Dendritic cell treated with granulocyte-macrophage colony-stimulating factor and Interleukin-4, amounts not matched to agents 40 ng/mL and 50 ng/mL, for 4 days (primary cell): Measurements from ENCODE around the gene HS3ST5.

Experiments used
- H3K27ac Mint-ChIP-seq: one replicate; pipeline ENCODE4 v1.8.0; 2022; ENCODE audit warnings: mild to moderate bottlenecking, mixed read lengths
- H3K27me3 Mint-ChIP-seq: one replicate; pipeline ENCODE4 v1.8.0; 2022; ENCODE audit warnings: mild to moderate bottlenecking, mixed read lengths
- H3K36me3 Mint-ChIP-seq: one replicate; pipeline ENCODE4 v1.8.0; 2022; ENCODE audit warnings: low read depth, mixed read lengths
- H3K4me1 Mint-ChIP-seq: one replicate; pipeline ENCODE4 v1.8.0; 2022; ENCODE audit warnings: low read depth, mixed read lengths
- H3K4me3 Mint-ChIP-seq: one replicate; pipeline ENCODE4 v1.8.0; 2022; ENCODE audit warnings: mild to moderate bottlenecking, moderate library complexity, mixed read lengths
- H3K9me3 Mint-ChIP-seq: one replicate; pipeline ENCODE4 v1.8.0; 2022; ENCODE audit warnings: mixed read lengths
- intact Hi-C: fragments of 100-400 bp; cut with micrococcal nuclease; formaldehyde crosslinking; loops from one replicate; pipeline ENCODE4 v1.15.0; 2022

Gene HS3ST5

DNA sequence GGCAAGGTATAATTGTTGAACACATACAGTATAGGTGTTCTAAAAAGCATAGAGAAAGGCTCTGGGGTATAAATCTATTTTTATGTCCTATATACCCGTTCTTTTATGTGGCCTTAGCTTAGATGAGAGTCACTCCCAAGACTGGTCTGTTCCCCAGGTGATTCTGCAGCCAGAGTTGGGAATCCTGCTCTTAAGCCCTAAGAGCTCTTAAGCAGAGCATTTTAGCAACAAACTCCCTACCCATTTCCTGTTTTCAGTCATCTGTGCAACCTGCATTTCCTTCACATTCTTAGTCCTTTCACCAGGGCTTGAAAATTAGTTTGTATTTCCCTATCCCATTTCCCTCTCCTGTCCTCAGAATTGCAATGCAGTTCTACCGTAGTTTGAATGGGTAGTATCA is 166.1 kb downstream of the HS3ST5 start:
- Mint-ChIP-seq H3K4me3 (no peak overlapping the region), H3K9me3 (no peaks in the 10 kb centered on the region), H3K27me3 (no peaks in the 10 kb centered on the region), H3K27ac (no peak overlapping the region), H3K4me1 (no peaks in the 10 kb centered on the region), H3K36me3 (no peaks in the 10 kb centered on the region)
- intact Hi-C loops = no loop called here

DNA sequence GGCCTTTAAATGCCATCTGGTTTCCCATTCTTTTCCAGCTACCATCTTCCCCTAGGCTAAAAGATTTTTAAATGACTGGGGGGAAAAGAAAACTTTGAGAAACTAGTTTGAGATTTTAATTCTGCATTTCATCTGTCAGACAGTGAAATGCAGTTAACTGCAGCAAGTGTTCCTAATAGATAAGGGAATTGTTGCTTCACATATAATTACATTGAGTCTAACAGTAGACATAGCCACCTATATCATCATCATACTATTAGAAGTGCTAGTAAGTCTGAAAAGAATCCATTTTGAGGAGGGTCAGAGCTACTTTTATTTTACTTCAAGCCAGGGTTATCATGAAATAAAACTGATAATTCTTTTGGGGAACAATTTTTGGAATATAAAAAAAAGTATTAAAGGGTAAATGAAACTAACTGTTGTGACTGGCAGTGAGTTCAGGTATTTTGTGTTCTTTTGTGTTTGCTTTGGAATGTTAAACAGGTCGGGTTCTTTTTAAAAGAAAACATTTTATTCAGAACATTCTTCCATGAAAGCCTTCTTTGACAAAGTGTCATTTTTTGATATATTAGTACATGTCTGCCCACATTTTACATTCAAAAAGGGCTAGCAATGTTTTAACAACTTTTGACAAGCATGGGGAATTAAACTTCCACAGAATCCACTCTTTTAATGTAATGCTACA is 170.1 kb downstream of the HS3ST5 start:
- no peak overlapping the region for H3K27ac Mint-ChIP-seq
- no peaks in the 10 kb centered on the region for H3K9me3 Mint-ChIP-seq
- H3K4me3 Mint-ChIP-seq = no peak overlapping the region
- no peaks in the 10 kb centered on the region for H3K4me1 Mint-ChIP-seq
- H3K36me3 Mint-ChIP-seq = no peaks in the 10 kb centered on the region
- intact Hi-C loops = no loop called here
- no peaks in the 10 kb centered on the region for H3K27me3 Mint-ChIP-seq

DNA sequence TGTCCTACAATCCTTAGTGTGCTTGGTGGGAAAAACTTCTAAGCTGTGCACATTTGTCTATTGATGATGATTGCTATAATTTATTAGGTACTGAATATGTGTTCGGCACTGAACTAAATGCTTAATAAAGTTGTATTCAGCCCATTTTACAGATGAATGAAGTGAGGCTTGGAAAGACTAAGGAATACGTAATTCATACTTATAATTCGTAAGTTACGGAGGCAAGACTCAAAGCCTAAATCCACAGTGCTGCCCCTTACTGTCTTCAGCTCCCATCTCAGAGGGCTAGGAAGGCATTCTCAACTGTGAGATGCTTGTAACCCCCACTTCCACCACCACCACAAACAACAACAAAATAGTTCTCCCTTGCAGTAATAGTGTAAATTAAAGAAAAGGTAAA is 171.3 kb downstream of the HS3ST5 start:
- no peaks in the 10 kb centered on the region for H3K9me3 Mint-ChIP-seq
- no peaks in the 10 kb centered on the region for H3K36me3 Mint-ChIP-seq
- no peaks in the 10 kb centered on the region for H3K4me1 Mint-ChIP-seq
- H3K27me3 Mint-ChIP-seq = no peaks in the 10 kb centered on the region
- no peak overlapping the region for H3K27ac Mint-ChIP-seq
- H3K4me3 Mint-ChIP-seq = no peak overlapping the region
- intact Hi-C loops = no loop called here

DNA sequence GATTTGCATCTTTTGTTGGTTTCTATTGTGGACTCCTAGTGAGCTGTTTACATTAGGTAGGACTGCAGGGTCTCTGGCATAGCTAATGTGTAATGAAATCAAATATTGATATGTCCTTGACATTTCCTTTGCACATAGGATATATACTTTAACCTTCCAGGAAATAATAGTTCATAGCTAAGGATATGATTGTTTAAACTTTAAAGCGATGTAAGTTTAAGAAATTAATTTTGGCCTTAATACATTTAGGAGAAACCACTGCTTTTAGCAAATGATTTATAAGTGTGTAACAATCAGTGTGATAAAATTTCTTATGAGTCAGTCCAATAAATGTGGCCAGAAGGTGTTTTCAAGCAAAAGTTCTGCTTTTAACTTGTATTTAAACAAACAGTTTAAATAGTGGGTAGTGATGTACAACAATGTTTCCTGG is 171.8 kb downstream of the HS3ST5 start:
- no peak overlapping the region for H3K4me3 Mint-ChIP-seq
- H3K27me3 Mint-ChIP-seq = no peaks in the 10 kb centered on the region
- no peaks in the 10 kb centered on the region for H3K9me3 Mint-ChIP-seq
- intact Hi-C loops = no loop called here
- H3K4me1 Mint-ChIP-seq = no peaks in the 10 kb centered on the region
- no peaks in the 10 kb centered on the region for H3K36me3 Mint-ChIP-seq
- H3K27ac Mint-ChIP-seq = no peak overlapping the region

DNA sequence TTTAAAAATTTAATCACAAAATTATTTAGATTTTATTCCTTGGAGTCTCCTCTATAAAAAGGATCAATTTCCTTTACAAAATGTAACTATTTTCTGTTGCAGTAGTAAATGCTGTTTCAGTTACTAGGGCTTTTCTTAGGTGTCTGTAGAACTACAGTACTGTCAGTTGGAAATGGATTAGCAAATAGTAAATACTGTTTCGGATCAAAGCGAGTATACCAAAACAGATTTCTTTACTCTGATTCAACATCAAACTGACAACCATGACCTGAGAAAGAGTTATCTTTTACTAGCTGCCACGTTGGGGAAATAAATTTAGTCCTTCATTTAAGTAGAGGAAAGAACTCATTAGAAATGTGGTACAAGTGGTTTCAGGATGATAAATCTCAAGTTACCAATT is 172.5 kb downstream of the HS3ST5 start:
- Mint-ChIP-seq H3K4me1 (no peaks in the 10 kb centered on the region), H3K9me3 (no peaks in the 10 kb centered on the region)

DNA sequence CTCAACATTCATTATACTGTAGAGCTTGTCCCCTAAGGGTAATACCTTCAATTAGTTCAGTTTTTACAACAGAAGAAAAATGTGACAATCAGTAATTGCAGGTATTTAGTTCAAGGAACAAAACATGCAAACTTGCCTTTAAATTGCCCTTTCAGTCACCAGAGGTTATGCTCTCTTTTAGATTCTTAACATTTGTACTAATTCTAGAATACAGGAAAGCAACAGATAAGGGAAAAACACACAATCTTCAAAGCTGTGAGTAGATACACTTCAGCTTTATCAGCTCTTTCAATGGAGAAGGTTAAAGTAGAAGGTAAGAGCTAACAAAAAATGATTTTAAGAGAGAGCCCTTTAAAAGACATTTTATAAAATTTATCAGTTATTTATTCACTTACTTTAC is 173.1 kb downstream of the HS3ST5 start:
- no peaks in the 10 kb centered on the region for H3K9me3 Mint-ChIP-seq
- H3K4me1 Mint-ChIP-seq = no peaks in the 10 kb centered on the region
- no peaks in the 10 kb centered on the region for H3K36me3 Mint-ChIP-seq
- no peak overlapping the region for H3K27ac Mint-ChIP-seq
- no peak overlapping the region for H3K4me3 Mint-ChIP-seq
- H3K27me3 Mint-ChIP-seq = no peaks in the 10 kb centered on the region
- intact Hi-C loops = no loop called here

More for the DNA sequence above, 172.5 kb downstream of the HS3ST5 start:
- Mint-ChIP-seq H3K27me3 (no peaks in the 10 kb centered on the region), H3K27ac (no peak overlapping the region), H3K36me3 (no peaks in the 10 kb centered on the region), H3K4me3 (no peak overlapping the region)
- intact Hi-C loops = no loop called here

DNA sequence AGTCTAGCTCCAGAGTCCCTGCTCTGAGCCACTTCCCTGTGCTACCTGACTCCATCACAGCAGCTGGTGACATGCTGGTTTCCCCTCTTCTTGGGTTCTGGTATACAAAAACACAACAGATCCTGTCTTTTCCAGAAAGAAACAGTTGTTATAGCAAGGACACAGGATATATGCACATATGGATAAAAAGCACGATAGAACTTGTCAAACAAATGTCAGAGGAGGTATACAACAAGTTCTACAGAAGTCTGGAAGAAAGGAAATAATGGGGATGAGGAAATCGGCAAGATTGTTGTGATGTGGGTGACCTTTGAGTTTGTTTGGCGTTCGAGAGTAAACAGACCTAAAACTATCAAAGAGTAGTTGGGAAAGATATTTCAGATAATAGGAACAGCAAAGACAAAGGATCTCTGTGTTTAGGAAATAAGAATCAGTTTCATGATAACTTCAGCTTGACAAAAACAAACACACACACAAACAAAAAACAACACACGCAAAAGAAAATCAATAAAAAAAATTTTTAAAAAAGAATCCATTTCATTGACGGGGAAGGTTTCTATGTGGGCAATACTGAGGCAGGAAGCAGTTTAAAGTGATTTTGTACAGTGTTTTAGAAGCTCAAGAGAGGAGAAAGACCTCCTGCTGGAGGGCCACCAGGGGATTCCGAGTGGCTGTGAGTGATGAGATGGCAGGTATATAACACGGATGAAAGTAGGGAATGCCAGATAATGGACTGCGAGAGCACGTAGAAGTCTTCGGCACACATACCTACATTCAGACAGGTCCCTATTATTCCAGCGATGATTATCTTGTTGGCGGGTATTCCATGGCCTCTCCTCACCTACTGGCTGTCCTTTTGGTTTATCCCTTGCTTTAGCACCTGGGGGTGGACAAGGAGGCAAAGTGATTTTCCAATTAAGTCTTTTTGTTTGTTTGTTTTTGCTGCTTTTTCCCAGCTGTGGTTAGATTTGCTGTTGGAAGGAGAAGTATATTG is 174.9 kb downstream of the HS3ST5 start:
- no peaks in the 10 kb centered on the region for H3K9me3 Mint-ChIP-seq
- H3K4me1 Mint-ChIP-seq = no peaks in the 10 kb centered on the region
- intact Hi-C loops = no loop called here
- H3K4me3 Mint-ChIP-seq = no peak overlapping the region
- H3K27me3 Mint-ChIP-seq = no peaks in the 10 kb centered on the region
- H3K36me3 Mint-ChIP-seq = no peaks in the 10 kb centered on the region
- H3K27ac Mint-ChIP-seq = no peak overlapping the region

DNA sequence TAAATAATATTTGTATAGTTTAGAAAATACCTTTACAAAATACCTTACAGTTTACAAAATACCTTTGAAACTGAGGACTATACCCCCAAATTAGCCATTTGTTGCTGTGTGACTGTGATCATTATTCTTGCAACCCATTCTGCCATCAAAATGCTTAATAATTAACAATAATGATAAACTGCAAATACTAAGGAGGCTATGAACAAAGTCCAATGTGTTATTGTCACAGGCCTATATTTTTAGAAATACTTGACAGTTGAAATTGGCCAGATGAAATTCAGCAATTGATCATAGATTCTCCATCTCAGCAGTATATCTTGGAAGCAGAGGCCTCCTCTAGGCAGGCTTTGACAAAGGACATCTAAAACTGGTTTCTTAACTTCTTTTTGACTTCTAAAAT is 178.6 kb downstream of the HS3ST5 start:
- H3K27me3 Mint-ChIP-seq = no peaks in the 10 kb centered on the region
- H3K36me3 Mint-ChIP-seq = no peaks in the 10 kb centered on the region
- intact Hi-C loops = no loop called here
- H3K9me3 Mint-ChIP-seq = no peaks in the 10 kb centered on the region
- no peak overlapping the region for H3K27ac Mint-ChIP-seq
- no peaks in the 10 kb centered on the region for H3K4me1 Mint-ChIP-seq
- no peak overlapping the region for H3K4me3 Mint-ChIP-seq

DNA sequence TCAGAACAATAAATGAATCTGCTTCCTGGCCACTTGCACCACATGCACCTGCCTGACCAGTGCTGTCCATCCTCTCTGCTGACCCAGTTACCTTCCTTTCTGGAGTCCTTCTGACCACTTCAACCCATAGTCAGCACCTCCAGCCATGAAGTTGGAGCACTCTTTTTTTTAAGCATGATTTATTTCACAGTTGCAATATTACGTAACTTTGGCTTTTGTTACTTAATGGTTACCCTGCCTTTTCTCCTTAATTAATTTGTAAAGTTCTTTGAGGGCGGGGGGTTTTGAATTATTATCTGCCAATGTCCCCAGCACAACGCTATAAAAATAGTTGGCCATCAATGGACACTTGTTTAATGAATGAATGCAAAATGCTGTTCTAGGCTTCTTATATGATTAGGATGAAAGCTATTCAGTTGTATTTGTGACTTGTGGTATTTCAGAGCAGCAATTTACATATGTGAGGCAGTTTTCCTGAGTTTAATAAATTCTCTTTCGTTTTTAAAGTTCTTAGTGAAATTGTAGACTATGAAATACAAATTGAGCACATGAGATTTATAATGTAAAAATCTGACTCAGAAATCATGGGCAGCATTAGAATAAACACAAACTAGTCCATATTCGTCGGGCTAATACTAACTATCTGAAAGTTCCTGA is 180.0 kb downstream of the HS3ST5 start:
- intact Hi-C loops = no loop called here
- Mint-ChIP-seq H3K27ac (no peak overlapping the region), H3K4me1 (no peaks in the 10 kb centered on the region)

DNA sequence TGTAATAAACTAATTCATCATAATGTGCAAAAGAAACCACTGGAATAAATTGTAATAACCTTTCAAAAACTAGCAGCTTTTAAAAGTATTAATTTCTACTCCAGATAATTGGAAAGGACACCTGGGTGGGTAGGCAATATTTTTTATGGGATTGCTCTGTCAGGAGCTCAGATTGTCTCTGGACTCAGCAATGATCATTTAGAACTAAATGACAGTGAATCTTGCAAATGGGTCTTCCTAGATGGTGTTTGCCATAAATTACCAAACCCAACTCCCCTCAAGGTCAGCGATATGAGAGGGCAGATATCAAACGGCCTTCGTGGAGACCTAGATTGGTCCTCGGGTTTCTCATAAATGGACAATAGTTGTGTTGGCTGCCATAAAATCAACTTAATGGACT is 181.9 kb downstream of the HS3ST5 start:
- Mint-ChIP-seq H3K36me3 (no peaks in the 10 kb centered on the region), H3K4me3 (no peak overlapping the region), H3K27ac (no peak overlapping the region), H3K27me3 (no peaks in the 10 kb centered on the region), H3K9me3 (no peaks in the 10 kb centered on the region), H3K4me1 (no peaks in the 10 kb centered on the region)
- intact Hi-C loops = no loop called here

More for the DNA sequence above, 180.0 kb downstream of the HS3ST5 start:
- H3K4me3 Mint-ChIP-seq = no peak overlapping the region
- no peaks in the 10 kb centered on the region for H3K36me3 Mint-ChIP-seq
- H3K9me3 Mint-ChIP-seq = no peaks in the 10 kb centered on the region
- no peaks in the 10 kb centered on the region for H3K27me3 Mint-ChIP-seq

DNA sequence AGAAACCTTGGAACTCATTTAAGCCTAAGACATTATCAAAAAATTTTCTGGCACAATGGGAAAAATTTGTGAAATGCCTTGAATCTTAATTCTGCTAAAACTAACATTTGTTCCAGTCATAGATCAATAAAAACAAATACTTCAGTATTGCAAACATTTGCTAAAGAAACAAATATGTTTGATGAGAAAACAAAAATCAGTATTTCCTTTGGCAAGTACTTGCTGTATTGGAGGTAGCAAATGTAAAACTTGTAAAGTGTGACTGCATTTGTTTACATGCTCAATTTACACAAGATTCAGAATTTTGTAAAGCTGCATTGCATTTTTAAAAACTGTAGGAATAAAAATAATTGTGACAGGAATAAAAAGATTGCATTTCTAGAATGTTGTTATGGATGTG is 183.1 kb downstream of the HS3ST5 start:
- Mint-ChIP-seq H3K4me3 (no peak overlapping the region), H3K27ac (no peak overlapping the region), H3K36me3 (no peaks in the 10 kb centered on the region), H3K9me3 (no peaks in the 10 kb centered on the region), H3K4me1 (no peaks in the 10 kb centered on the region), H3K27me3 (no peaks in the 10 kb centered on the region)
- intact Hi-C loops = no loop called here

DNA sequence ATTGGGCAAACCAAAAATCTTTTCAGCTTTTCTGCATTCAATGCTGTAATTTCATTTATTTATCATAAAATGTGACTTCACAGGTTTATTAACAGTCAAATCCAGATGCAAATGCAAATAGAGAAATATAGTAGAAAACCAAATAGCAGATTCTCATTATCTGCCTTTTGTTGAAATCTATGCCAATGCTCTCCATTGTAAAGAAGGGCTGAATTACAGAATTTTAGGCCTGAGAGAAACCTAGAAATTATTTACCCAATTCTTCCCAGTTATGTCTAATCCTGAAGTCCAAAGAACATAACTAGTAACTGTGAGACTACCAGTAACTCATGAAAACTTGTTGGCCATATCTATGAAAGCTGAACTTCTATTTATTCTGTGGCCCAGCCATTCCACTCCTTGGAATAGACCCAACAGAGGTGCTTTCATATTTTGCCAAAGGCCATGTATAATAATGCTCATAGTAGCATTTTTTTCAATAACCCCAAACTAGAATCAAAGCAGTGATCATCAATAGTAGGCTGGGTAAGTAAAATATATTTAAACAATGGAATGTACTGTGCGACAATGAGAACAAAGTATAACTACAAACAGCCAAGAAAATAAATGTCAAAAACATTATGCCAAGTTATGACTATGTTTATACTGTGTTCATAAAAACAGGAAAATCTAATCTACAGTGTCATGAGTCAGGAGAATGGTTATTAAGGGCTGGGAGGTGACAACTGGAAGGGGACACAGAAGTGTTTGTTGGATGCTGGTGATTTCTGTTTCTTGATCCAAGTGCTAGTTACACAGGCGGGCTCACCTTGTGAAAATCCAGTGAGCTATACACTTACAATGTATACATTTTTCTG is 183.8 kb downstream of the HS3ST5 start:
- Mint-ChIP-seq H3K4me3 (no peak overlapping the region), H3K27me3 (no peaks in the 10 kb centered on the region), H3K27ac (no peak overlapping the region), H3K36me3 (no peaks in the 10 kb centered on the region), H3K4me1 (no peaks in the 10 kb centered on the region), H3K9me3 (no peaks in the 10 kb centered on the region)
- intact Hi-C loops = no loop called here

DNA sequence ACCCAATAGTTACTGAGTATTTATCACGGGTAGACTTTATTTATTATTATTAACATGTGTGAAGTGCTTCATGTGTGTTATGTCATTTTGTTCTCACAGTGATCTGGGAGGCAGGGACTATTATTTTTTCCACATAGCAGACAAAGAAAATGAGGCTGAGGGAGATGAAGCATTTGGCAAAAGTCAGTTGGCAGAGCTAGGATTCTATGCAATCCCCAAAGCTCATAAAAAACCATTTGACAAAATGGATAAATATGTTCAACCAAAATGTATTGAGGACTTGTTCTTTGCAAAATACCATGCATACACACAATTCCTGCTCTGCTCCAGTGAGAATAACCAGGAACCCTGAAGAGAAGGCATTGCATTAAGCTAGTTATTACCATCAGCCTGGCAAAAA is 184.4 kb downstream of the HS3ST5 start:
- no peak overlapping the region for H3K4me3 Mint-ChIP-seq
- no peaks in the 10 kb centered on the region for H3K9me3 Mint-ChIP-seq
- H3K27me3 Mint-ChIP-seq = no peaks in the 10 kb centered on the region
- H3K36me3 Mint-ChIP-seq = no peaks in the 10 kb centered on the region
- no peaks in the 10 kb centered on the region for H3K4me1 Mint-ChIP-seq
- no peak overlapping the region for H3K27ac Mint-ChIP-seq
- intact Hi-C loops = no loop called here
